VCaP (cell line): ENCODE measurements around the gene CHRM2.

Experiments
- H3K27ac ChIP-seq: fragments of 450-650 bp; 2 replicates; pipeline ENCODE4 v1.5.1; 2017
- CTCF ChIP-seq: fragments of 450-650 bp; conservative IDR thresholded peaks from 2 replicates; pipeline ENCODE4 v1.5.1; 2017; ENCODE audit warnings: mild to moderate bottlenecking, moderate library complexity

Gene CHRM2

DNA sequence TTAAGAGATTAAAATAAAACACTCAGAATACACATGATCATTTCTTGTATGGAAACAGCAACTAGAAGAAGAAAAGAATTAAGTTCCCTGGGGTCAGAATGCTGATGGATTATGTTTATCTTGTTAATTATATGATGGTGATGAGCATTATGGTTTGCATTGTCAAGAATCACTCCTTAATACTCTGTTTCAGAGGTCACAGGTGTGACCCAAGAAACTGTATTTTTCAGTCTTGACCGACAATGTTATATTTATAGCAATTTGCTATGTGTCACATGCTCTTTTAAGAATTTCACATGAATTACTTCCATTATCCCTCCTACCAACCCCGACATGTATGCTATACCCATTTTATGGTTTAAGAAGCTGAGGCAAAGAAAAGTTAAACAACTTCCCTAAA is 2.7 kb upstream of the CHRM2 start:
- no peak for TF ChIP-seq CTCF
- H3K27ac ChIP-seq, result no peak overlapping the region

- H3K27ac ChIP-seq, result no peak overlapping the region
- TF ChIP-seq CTCF, result no peak
Observed at GRCh38 chr7:136869001-136869961, 829 bp downstream of the CHRM2 start.

DNA sequence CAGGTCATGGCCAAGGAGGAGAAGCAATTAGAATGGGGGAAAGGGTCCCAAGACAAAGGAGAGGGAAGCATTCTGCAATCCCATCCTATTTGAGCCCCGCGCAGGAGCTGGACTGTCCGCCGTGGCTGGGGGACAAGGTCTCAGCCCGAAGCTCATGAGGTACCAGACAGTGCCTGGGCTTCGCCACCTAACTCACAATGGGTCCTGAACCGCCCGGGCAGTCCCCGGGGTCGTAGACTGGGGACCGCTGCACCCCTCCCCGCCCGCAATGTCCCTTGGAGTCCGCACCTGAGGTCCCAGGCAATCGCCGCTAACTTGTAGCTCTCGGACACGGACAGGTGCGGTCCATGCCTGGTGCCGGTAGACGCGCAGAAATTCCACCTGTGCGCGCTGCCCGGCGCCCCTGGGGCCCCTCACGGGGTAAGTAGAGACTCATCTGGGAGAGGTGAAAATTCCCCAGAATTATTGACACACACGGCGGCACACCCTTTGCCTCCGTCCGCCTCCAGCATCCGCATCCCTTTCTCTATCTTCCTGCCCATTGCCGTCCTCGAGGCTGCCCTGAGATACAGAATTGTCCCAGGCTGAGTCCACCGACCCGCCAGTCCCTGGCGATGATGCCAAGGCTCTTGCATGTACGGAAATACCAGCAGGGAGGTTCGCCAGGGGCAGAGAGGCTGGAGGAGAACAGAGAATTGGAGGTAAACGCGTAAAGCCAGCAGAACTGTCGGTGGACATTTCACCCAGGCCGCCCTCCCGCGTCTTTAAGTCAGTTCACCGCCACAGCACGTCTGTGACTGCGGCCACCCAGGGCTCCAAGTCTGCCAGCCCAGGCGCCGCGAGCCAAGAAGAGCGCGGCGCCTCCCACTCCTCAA is 1.8 kb downstream of the CHRM2 start:
- TF ChIP-seq CTCF, result no peak
- H3K27ac ChIP-seq, result no peak overlapping the region

- no peak overlapping the region for H3K27ac ChIP-seq
- no peak for TF ChIP-seq CTCF
Observed at GRCh38 chr7:136870866-136871487, 2.5 kb downstream of the CHRM2 start.

DNA sequence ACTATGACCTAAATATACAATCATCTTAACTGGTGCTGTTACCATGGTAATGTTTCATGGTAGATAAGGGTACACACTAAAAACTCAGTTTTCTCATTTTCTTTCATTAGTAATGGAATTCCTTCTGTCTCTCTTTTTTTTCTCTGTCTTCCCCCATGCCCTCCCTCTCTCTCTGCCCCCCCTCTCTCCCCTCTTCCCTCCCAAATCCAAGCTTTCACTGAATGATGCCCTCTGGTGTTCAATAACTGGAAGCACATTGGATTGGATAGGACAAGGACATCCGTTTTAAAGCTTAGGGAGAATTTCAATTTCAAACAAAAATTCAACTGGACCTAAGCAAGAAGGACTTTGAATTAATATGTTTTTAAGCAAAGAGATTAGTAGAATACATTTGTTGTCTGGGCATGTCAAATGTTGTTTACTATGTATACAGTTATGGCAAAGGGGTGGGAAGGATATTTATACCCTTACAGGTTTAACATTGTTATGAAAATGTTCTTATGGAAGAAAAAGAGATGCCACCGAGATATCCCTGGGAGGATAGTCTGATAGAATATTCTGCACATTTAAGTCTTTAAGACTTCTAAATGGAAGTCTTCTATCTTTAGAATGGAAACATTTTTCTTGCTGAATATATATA is 6.1 kb downstream of the CHRM2 start:
- no peak overlapping the region for H3K27ac ChIP-seq
- peak; percentile 78 for TF ChIP-seq CTCF

DNA sequence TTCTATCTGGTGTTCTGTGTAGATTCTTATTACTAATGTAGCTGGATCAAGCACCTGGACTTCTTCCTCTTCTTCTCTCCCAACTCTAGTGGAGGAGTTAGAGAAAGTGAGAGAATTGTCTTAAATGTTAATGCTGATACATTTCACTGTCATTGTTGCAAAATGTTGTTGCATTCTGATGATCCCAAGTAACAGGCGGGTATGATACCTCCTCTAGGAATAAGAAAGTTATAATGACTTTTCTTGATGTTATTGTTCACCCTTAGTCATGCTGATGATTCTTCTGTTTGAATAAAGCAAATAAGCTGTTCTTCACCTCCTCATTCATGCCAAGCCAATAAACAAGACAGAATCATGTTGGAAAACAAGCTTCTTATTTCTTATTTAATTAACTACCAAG is 9.1 kb downstream of the CHRM2 start:
- TF ChIP-seq CTCF, result no peak
- H3K27ac ChIP-seq, result no peak overlapping the region
